H9 (cell line): Measurements from ENCODE around the gene ADAMTS2. TPM values are rescaled to one million over a fixed set of nuclear protein-coding genes. Genes with fewer than 3 reads are reported as not detected.

Experiments
- DNase-seq: peaks from one replicate; pipeline ENCODE4 v3.0.0-alpha.2; 2017
- H2AFZ ChIP-seq: one replicate; pipeline ENCODE4 v1.6.1; 2013; ENCODE audit warnings: mild to moderate bottlenecking, low read length, control low read depth, moderate library complexity
- H2AK5ac ChIP-seq: 2 replicates; pipeline ENCODE4 v1.6.1; 2013; ENCODE audit warnings: low read length, control low read depth, mixed read lengths; ENCODE audit not compliant: insufficient read length
- H2BK120ac ChIP-seq: one replicate; pipeline ENCODE4 v1.6.1; 2013; ENCODE audit warnings: low read depth, mild to moderate bottlenecking, low read length, control low read depth, inconsistent platforms; ENCODE audit not compliant: poor library complexity, severe bottlenecking
- H2BK12ac ChIP-seq: 2 replicates; pipeline ENCODE4 v1.6.1; 2013; ENCODE audit warnings: low read length, control low read depth, mixed read lengths, low read depth; ENCODE audit not compliant: insufficient read length
- H2BK15ac ChIP-seq: 2 replicates; pipeline ENCODE4 v1.6.1; 2013; ENCODE audit warnings: low read depth, low read length, control low read depth
- H2BK20ac ChIP-seq: one replicate; pipeline ENCODE4 v1.6.1; 2013; ENCODE audit warnings: low read depth, mild to moderate bottlenecking, low read length, control low read depth, inconsistent platforms; ENCODE audit not compliant: poor library complexity, severe bottlenecking
- H2BK5ac ChIP-seq: 2 replicates; pipeline ENCODE4 v1.6.1; 2013; ENCODE audit warnings: low read length, control low read depth, mixed read lengths; ENCODE audit not compliant: insufficient read length
- H3K14ac ChIP-seq: 2 replicates; pipeline ENCODE4 v1.6.1; 2013; ENCODE audit warnings: low read length, control low read depth; ENCODE audit not compliant: insufficient read depth
- H3K18ac ChIP-seq: 2 replicates; pipeline ENCODE4 v1.6.1; 2013; ENCODE audit warnings: low read depth, mild to moderate bottlenecking, mixed read lengths, low read length, control low read depth; ENCODE audit not compliant: insufficient read length
- H3K23ac ChIP-seq: 2 replicates; pipeline ENCODE4 v1.6.1; 2013; ENCODE audit warnings: low read length, control low read depth, mixed read lengths, low read depth; ENCODE audit not compliant: insufficient read length
- H3K23me2 ChIP-seq: 2 replicates; pipeline ENCODE4 v1.6.1; 2013; ENCODE audit warnings: low read depth, mild to moderate bottlenecking, mixed read lengths, low read length, control low read depth; ENCODE audit not compliant: insufficient read length, poor library complexity, severe bottlenecking
- H3K27ac ChIP-seq: 2 replicates; pipeline ENCODE4 v1.5.1; 2013; ENCODE audit warnings: low read length, control low read depth, mixed read lengths, low read depth; ENCODE audit not compliant: insufficient read length
- H3K27me3 ChIP-seq: 2 replicates; pipeline ENCODE4 v1.6.1; 2013; ENCODE audit warnings: low read length, control low read depth, inconsistent platforms; ENCODE audit not compliant: insufficient read depth
- H3K4ac ChIP-seq: 2 replicates; pipeline ENCODE4 v1.6.1; 2013; ENCODE audit warnings: low read depth, mild to moderate bottlenecking, control low read depth, inconsistent platforms, low read length, moderate library complexity
- H3K4me1 ChIP-seq: 2 replicates; pipeline ENCODE4 v1.6.1; 2013; ENCODE audit warnings: low read length, control low read depth, inconsistent platforms; ENCODE audit not compliant: insufficient read depth
- H3K4me2 ChIP-seq: 2 replicates; pipeline ENCODE4 v1.6.1; 2013; ENCODE audit warnings: low read length, control low read depth, mixed read lengths; ENCODE audit not compliant: insufficient read length, insufficient read depth
- H3K56ac ChIP-seq: 2 replicates; pipeline ENCODE4 v1.6.1; 2013; ENCODE audit warnings: low read depth, mild to moderate bottlenecking, mixed read lengths, low read length, control low read depth; ENCODE audit not compliant: insufficient read length
- H3K79me1 ChIP-seq: 2 replicates; pipeline ENCODE4 v1.6.1; 2013; ENCODE audit warnings: low read depth, mild to moderate bottlenecking, moderate library complexity, low read length, control low read depth, inconsistent platforms; ENCODE audit not compliant: insufficient read depth, poor library complexity, severe bottlenecking
- H3K79me2 ChIP-seq: 2 replicates; pipeline ENCODE4 v1.6.1; 2013; ENCODE audit warnings: low read length, control low read depth, inconsistent platforms; ENCODE audit not compliant: insufficient read depth
- H3K9ac ChIP-seq: 2 replicates; pipeline ENCODE4 v1.6.1; 2013; ENCODE audit warnings: low read length, control low read depth, mixed read lengths; ENCODE audit not compliant: insufficient read length; ENCODE audit errors: extremely low read depth
- H3K9me3 ChIP-seq: one replicate; pipeline ENCODE4 v1.6.1; 2013; ENCODE audit warnings: low read depth, low read length, inconsistent platforms; ENCODE audit not compliant: control insufficient read depth
- H3T11ph ChIP-seq: one replicate; pipeline ENCODE4 v1.6.1; 2013; ENCODE audit warnings: mild to moderate bottlenecking, low read length, control low read depth, inconsistent platforms
- H4K20me1 ChIP-seq: one replicate; pipeline ENCODE4 v1.6.1; 2013; ENCODE audit not compliant: control insufficient read depth, insufficient read length, insufficient read depth
- H4K5ac ChIP-seq: 2 replicates; pipeline ENCODE4 v1.6.1; 2013; ENCODE audit warnings: low read depth, mild to moderate bottlenecking, mixed read lengths, low read length, control low read depth; ENCODE audit not compliant: insufficient read length
- H4K8ac ChIP-seq: replicated peaks from 2 replicates; pipeline ENCODE4 v1.6.1; 2013; ENCODE audit warnings: low read length, control low read depth, mixed read lengths, low read depth; ENCODE audit not compliant: insufficient read length
- H4K91ac ChIP-seq: 2 replicates; pipeline ENCODE4 v1.6.1; 2013; ENCODE audit warnings: low read depth, mild to moderate bottlenecking, moderate library complexity, mixed read lengths, low read length, control low read depth; ENCODE audit not compliant: insufficient read length
- H3K27ac Mint-ChIP-seq, 3 experiments: 2 replicates in 2 of 3; 3 replicates in 1 of 3; pipeline ENCODE4 v1.8.0; 2020 to 2021; ENCODE audit warnings: mixed read lengths in 3 of 3, mild to moderate bottlenecking in 1 of 3, moderate library complexity in 1 of 3
- H3K27me3 Mint-ChIP-seq: 2 replicates; pipeline ENCODE4 v1.8.0; 2021; ENCODE audit warnings: low read depth, mild to moderate bottlenecking, moderate library complexity, mixed read lengths
- H3K36me3 Mint-ChIP-seq, 3 experiments: 2 replicates in 2 of 3; 3 replicates in 1 of 3; pipeline ENCODE4 v1.8.0; 2020 to 2021; ENCODE audit warnings: low read depth in 3 of 3, mixed read lengths in 3 of 3; ENCODE audit not compliant: insufficient read depth in 1 of 3
- H3K4me1 Mint-ChIP-seq, 2 experiments: 2 replicates each; pipeline ENCODE4 v1.8.0; 2020; ENCODE audit warnings: mixed read lengths in 2 of 2
- H3K4me3 Mint-ChIP-seq, 2 experiments: 2 replicates in 1 of 2; 3 replicates in 1 of 2; pipeline ENCODE4 v1.8.0; 2020 to 2021; ENCODE audit warnings: mild to moderate bottlenecking in 2 of 2, mixed read lengths in 2 of 2, moderate library complexity in 1 of 2
- H3K9me3 Mint-ChIP-seq, 2 experiments: 2 replicates in 1 of 2; 3 replicates in 1 of 2; pipeline ENCODE4 v1.8.0; 2020; ENCODE audit warnings: mild to moderate bottlenecking in 2 of 2, mixed read lengths in 2 of 2, moderate library complexity in 1 of 2
- WGBS: extraction: QIAGEN DNeasy Blood & Tissue Kit; methylation state at CpG from one replicate; pipeline ENCODE4 v1.1.7; 2013; ENCODE audit warnings: missing lambda C conversion rate, low lambda C conversion rate, mixed read lengths; ENCODE audit not compliant: insufficient read length; ENCODE audit errors: extremely low coverage; 5-methylcytosine and 5-hydroxymethylcytosine counted together
- total RNA-seq: library from RNA; stranded (reverse); gene quantifications from 2 replicates; pipeline ENCODE4 v1.2.1, GENCODE V29; 2021
- TF ChIP-seq, protein P1 (sequence below): fragments of 200-600 bp; sonication (generic); conservative IDR thresholded peaks from 3 replicates; pipeline ENCODE4 v1.8.0; 2021; ENCODE audit warnings: antibody characterized with exemption, mild to moderate bottlenecking

The ADAMTS2 gene
- total RNA-seq, 1 experiment from 2014 or later: 5.4 TPM

- H2AFZ ChIP-seq: no peak overlapping the region
- no peak overlapping the region for H2BK15ac ChIP-seq
- H3T11ph ChIP-seq: no peak overlapping the region
- no peaks in the 10 kb centered on the region for H3K4me1 ChIP-seq
- no peak overlapping the region for H3K27ac ChIP-seq
- H3K23ac ChIP-seq: no peak overlapping the region
- Mint-ChIP-seq H3K36me3 (peaks cover 2 to 33% (median 6%) of the 10 kb centered on the region in 3 experiments; a peak in 6 of 7 replicates), H3K27ac (no peak overlapping the region), H3K9me3 (peaks cover 14 to 62% of the 10 kb centered on the region in 2 experiments), H3K4me3 (no peak overlapping the region), H3K27me3 (no peaks in the 10 kb centered on the region), H3K4me1 (no peaks in the 10 kb centered on the region)
- H2BK120ac ChIP-seq: no peak overlapping the region
- no peak overlapping the region for H2AK5ac ChIP-seq
- H3K14ac ChIP-seq: no peak overlapping the region
- H2BK12ac ChIP-seq: no peak overlapping the region
- TF ChIP-seq, protein P1, sequence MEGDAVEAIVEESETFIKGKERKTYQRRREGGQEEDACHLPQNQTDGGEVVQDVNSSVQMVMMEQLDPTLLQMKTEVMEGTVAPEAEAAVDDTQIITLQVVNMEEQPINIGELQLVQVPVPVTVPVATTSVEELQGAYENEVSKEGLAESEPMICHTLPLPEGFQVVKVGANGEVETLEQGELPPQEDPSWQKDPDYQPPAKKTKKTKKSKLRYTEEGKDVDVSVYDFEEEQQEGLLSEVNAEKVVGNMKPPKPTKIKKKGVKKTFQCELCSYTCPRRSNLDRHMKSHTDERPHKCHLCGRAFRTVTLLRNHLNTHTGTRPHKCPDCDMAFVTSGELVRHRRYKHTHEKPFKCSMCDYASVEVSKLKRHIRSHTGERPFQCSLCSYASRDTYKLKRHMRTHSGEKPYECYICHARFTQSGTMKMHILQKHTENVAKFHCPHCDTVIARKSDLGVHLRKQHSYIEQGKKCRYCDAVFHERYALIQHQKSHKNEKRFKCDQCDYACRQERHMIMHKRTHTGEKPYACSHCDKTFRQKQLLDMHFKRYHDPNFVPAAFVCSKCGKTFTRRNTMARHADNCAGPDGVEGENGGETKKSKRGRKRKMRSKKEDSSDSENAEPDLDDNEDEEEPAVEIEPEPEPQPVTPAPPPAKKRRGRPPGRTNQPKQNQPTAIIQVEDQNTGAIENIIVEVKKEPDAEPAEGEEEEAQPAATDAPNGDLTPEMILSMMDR: no peak
- H4K5ac ChIP-seq: no peak overlapping the region
- no peaks in the 10 kb centered on the region for H3K27me3 ChIP-seq
- H3K4me2 ChIP-seq: no peak overlapping the region
- H2BK5ac ChIP-seq: no peak overlapping the region
- H3K79me2 ChIP-seq: no peaks in the 10 kb centered on the region
- no CpG with 5 or more reads among the region's 10 CpGs for WGBS
- H4K20me1 ChIP-seq: no peaks in the 10 kb centered on the region
- H2BK20ac ChIP-seq: no peak overlapping the region
- no peak overlapping the region for H3K18ac ChIP-seq
- H3K9ac ChIP-seq: no peak overlapping the region
- no peak overlapping the region for H3K4ac ChIP-seq
- H3K23me2 ChIP-seq: no peaks in the 10 kb centered on the region
- no peaks in the 10 kb centered on the region for H3K79me1 ChIP-seq
- H3K56ac ChIP-seq: no peak overlapping the region
- H4K91ac ChIP-seq: no peak overlapping the region
- no peak overlapping the region for H4K8ac ChIP-seq
- DNase-seq: no peak
- no peaks in the 10 kb centered on the region for H3K9me3 ChIP-seq
These were observed 213.9 kb downstream of the ADAMTS2 start for GRCh38 chr5:179131321-179131835.
